Inflammatory macrophage (primary cell): ENCODE results near the gene MAP3K4.
A peak's percentile ranks its signal among the peaks of the same experiment; 100 is the strongest.
"Not testable (repeated sequence)": the region's sequence is repeated elsewhere in the genome, so short reads cannot be mapped to it uniquely, and the experiment has no call there.

Source experiments
- DNase-seq, 2 donors: peaks; one replicate each; pipeline ENCODE4 v3.0.0-alpha.2; 2020 to 2022

Gene MAP3K4

GRCh38 chr6:160967833-160968232 lies 23.7 kb upstream of the MAP3K4 start:
- DNase-seq: no peak

GRCh38 chr6:160971171-160971570 lies 20.4 kb upstream of the MAP3K4 start:
- no peak for DNase-seq

GRCh38 chr6:160972111-160972510 lies 19.5 kb upstream of the MAP3K4 start:
- no peak for DNase-seq

- DNase-seq: not testable (repeated sequence)
Measured at GRCh38 chr6:160972594-160972993, 19.0 kb upstream of the MAP3K4 start.

GRCh38 chr6:160973311-160974250 lies 18.0 kb upstream of the MAP3K4 start:
- no peak for DNase-seq

GRCh38 chr6:160974304-160974771 lies 17.2 kb upstream of the MAP3K4 start:
- DNase-seq: no peak

GRCh38 chr6:160975162-160975561 lies 16.4 kb upstream of the MAP3K4 start:
- no peak for DNase-seq

- DNase-seq: not testable (repeated sequence)
Measured at GRCh38 chr6:160975961-160976360, 15.6 kb upstream of the MAP3K4 start.

- DNase-seq: peak; percentile 53 to 65
Measured at GRCh38 chr6:160978141-160978901, 13.2 kb upstream of the MAP3K4 start.

GRCh38 chr6:160979061-160979708 lies 12.4 kb upstream of the MAP3K4 start:
- peak; percentile 56 to 69 for DNase-seq

GRCh38 chr6:160983377-160983948 lies 8.1 kb upstream of the MAP3K4 start:
- not testable (repeated sequence) for DNase-seq

- peak; percentile 80 to 83 for DNase-seq
Measured at GRCh38 chr6:160986851-160987250, 4.7 kb upstream of the MAP3K4 start.

GRCh38 chr6:160987265-160987664 lies 4.3 kb upstream of the MAP3K4 start:
- DNase-seq: no peak

- DNase-seq: no peak
Measured at GRCh38 chr6:160990847-160991405, 643 bp upstream of the MAP3K4 start.

- DNase-seq: peak; percentile 51 to 54
Measured at GRCh38 chr6:160992061-160992979, 751 bp downstream of the MAP3K4 start.

- no peak for DNase-seq
Measured at GRCh38 chr6:160992980-160993314, 1.4 kb downstream of the MAP3K4 start.

GRCh38 chr6:160995271-160995670 lies 3.7 kb downstream of the MAP3K4 start:
- DNase-seq: no peak

- DNase-seq: peak; percentile 54 to 75
Measured at GRCh38 chr6:160996131-160996601, 4.6 kb downstream of the MAP3K4 start.

- no peak for DNase-seq
Measured at GRCh38 chr6:160998217-160998616, 6.6 kb downstream of the MAP3K4 start.

GRCh38 chr6:160998766-160999165 lies 7.2 kb downstream of the MAP3K4 start:
- DNase-seq: no peak

GRCh38 chr6:160999516-160999915 lies 7.9 kb downstream of the MAP3K4 start:
- DNase-seq: no peak
